Right lobe of liver (tissue), 4 donors: ENCODE data around the gene MCOLN2.

Source experiments
- CTCF ChIP-seq, 4 donors: fragments of 200-600 bp in 3 of 4; fragments of 450-650 bp in 1 of 4; IDR thresholded peaks; one replicate each; pipeline versions ENCODE4 v1.5.1 to v1.8.0; 2016 to 2022; ENCODE audit warnings: antibody characterized with exemption in 4 of 4, mild to moderate bottlenecking in 2 of 4
- POLR2A ChIP-seq: fragments of 450-650 bp; IDR thresholded peaks from one replicate; pipeline ENCODE4 v1.6.1; 2017; ENCODE audit warnings: antibody characterized with exemption, mild to moderate bottlenecking
- donor health status: DM: no; HTN: no; CAD: no.
- donor health status: DM: no; HTN: no; CAD: no.
- donor health status: DM: no; HTN: yes; CAD: no.

- TF ChIP-seq CTCF (IDR thresholded peaks at IDR 0.05) (no peak), POLR2A (no peak)
Measured at GRCh38 chr1:84892705-84893618, 104.0 kb downstream of the MCOLN2 start, which contains the start of gene LPAR3.
